GM18861 (cell line): Measurements from ENCODE around the gene LARGE1.

Experiments used
- ATAC-seq: cut with Tn5 transposase; IDR thresholded peaks from one replicate; pipeline ENCODE4 v1.9.1; 2021; ENCODE audit not compliant: unreplicated experiment

LARGE1 gene

GRCh38 chr22:33535937-33536875 lies 384.1 kb downstream of the LARGE1 start:
- ATAC-seq: no peak

GRCh38 chr22:33529424-33530113 lies 390.7 kb downstream of the LARGE1 start:
- ATAC-seq: no peak

DNA sequence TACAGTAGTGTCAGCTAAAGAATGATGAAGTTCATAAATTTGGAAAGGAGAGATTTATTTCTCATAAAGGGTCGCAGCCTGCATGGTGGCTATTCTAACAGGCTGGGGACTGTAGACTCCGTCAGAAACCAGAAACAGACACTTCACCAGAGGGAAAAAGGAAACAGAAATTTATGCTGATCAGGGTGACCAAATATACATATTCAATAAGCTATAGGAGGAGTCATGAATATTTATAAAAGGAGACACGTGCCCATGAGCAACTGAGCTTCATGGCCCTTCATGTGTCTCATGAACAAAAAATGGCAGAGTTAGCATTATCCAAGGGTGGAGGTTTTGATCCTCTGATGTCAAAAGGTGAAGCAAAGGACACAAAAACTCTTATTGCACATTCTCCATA lies 392.1 kb downstream of the LARGE1 start:
- ATAC-seq: no peak

- no peak for ATAC-seq
Measured at GRCh38 chr22:33526434-33527107, 393.7 kb downstream of the LARGE1 start.

DNA sequence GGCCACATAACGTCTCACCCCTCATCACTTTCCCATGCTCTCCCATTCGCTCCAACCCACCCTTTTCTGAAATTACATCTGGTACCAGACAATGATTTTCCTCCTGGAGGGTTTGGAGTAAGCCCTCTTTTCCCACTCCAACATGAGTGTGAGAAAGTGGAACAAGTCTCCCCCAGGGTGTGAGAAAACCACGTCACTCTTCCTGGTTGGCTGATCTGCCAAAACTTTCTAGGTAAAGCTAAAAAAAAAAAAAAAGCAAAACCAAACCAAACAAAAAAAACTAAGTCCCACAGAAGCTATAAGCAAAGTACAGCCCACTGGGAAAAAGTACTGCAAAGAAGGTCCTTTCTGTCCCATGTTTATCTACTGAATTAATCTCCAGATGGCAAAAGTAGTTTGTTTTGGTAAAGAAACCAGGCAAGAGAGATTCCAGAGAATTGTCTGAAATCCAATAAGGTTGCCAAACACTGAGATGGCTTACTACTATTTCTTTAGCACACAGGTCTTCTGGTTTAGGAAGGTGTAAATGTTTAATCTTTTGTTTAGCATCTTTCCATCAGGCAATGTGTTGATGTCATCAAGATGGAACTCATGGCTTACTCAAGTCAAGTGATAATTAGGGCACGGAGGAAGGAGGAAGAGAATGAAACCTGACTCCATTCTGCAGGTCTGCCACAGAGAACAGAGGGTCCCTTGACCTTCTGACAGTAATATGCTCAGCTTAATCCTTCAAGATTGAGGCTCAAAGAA lies 395.6 kb downstream of the LARGE1 start:
- no peak for ATAC-seq

GRCh38 chr22:33521879-33522665 lies 398.2 kb downstream of the LARGE1 start:
- ATAC-seq: no peak

- no peak for ATAC-seq
Measured at GRCh38 chr22:33520904-33521780, 399.1 kb downstream of the LARGE1 start.

- ATAC-seq: no peak
Measured at GRCh38 chr22:33519974-33520903, 400.0 kb downstream of the LARGE1 start.

GRCh38 chr22:33519071-33519973 lies 401.0 kb downstream of the LARGE1 start:
- ATAC-seq: no peak

DNA sequence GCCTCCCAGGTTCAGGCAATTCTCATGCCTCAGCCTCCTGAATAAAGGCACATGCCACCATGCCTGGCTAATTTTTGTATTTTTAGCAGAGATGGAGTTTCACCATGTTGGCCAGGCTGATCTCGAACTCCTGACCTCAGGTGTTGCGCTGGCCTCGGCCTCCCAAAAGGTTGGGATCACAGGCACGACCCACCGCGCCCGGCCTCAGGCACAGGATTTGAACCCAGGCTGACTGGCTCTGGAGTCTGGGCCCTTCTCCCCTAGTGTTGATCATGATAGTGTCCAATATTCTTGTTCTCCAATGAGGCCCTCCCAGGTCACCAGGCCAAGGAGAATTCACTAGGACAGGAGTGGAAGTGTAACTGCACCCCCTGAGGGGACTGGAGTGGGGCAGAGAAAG lies 401.9 kb downstream of the LARGE1 start:
- ATAC-seq: no peak

GRCh38 chr22:33515795-33516194 lies 404.5 kb downstream of the LARGE1 start:
- ATAC-seq: no peak

GRCh38 chr22:33513388-33514338 lies 406.6 kb downstream of the LARGE1 start:
- ATAC-seq: no peak

- no peak for ATAC-seq
Measured at GRCh38 chr22:33512908-33513307, 407.4 kb downstream of the LARGE1 start.

DNA sequence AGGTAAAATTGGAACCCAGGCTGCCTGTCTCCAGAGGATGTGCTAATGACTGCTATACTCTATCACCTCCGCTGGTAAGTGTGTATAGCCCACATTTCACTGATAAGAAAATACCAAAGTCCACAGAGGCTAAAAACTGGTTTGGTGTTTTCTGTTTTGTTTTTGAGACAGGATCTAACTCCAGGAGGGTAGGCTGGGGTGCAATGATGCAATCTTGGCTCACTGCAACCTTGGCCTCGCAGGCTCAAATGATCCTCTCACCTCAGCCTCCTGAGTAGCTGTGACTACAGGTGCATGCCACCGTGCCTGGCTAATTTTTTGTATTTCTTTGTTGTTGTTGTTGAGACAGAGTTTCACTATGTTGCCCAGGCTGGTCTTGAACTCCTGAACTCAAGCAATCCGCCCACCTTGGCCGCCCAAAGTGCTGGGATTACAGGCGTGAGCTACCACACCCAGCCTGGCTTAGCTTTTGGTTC lies 409.8 kb downstream of the LARGE1 start:
- ATAC-seq: no peak

- no peak for ATAC-seq
Measured at GRCh38 chr22:33504941-33505625, 415.2 kb downstream of the LARGE1 start.
